GM23338 (cell line): ENCODE results near the gene SERPINI1. TPM values are rescaled to one million over a fixed set of nuclear protein-coding genes. Genes with fewer than 3 reads are reported as not detected.

ENCODE experiments used
- ATAC-seq: fragments of 200-7000 bp; cut with Tn5 transposase; 3 replicates; pipeline ENCODE4 v1.9.1; 2020
- DNase-seq: peaks from one replicate; pipeline ENCODE4 v3.0.0-alpha.2; 2015; ENCODE audit warnings: low spot score
- H2AFZ ChIP-seq: fragments of 200-600 bp; sonication (generic); 2 replicates; pipeline ENCODE4 v1.8.0; 2016; ENCODE audit warnings: antibody characterized with exemption, mild to moderate bottlenecking, moderate library complexity
- H3F3A ChIP-seq: fragments of 200-600 bp; sonication (generic); replicated peaks from 2 replicates; pipeline ENCODE4 v1.8.0; 2017; ENCODE audit warnings: antibody characterized with exemption, mixed run types, low read depth
- H3K27ac ChIP-seq: fragments of 200-600 bp; sonication (generic); 2 replicates; pipeline ENCODE4 v1.6.1; 2016; ENCODE audit warnings: low read depth
- H3K27me3 ChIP-seq: fragments of 200-600 bp; sonication (generic); 2 replicates; pipeline ENCODE4 v1.8.0; 2016; ENCODE audit warnings: mild to moderate bottlenecking, mixed run types, moderate library complexity; ENCODE audit not compliant: insufficient read depth
- H3K36me3 ChIP-seq: fragments of 200-600 bp; sonication (generic); 2 replicates; pipeline ENCODE4 v1.8.0; 2016; ENCODE audit warnings: mild to moderate bottlenecking; ENCODE audit not compliant: insufficient read depth
- H3K4me1 ChIP-seq: fragments of 200-600 bp; sonication (generic); 2 replicates; pipeline ENCODE4 v1.8.0; 2016; ENCODE audit warnings: mild to moderate bottlenecking, moderate library complexity; ENCODE audit not compliant: insufficient read depth
- H3K4me2 ChIP-seq: fragments of 200-600 bp; sonication (generic); 2 replicates; pipeline ENCODE4 v1.7.1; 2017; ENCODE audit warnings: mixed run types
- H3K4me3 ChIP-seq: fragments of 200-600 bp; sonication (generic); 2 replicates; pipeline ENCODE4 v1.6.1; 2016; ENCODE audit warnings: mixed run types
- H3K79me2 ChIP-seq: fragments of 200-600 bp; sonication (generic); replicated peaks from 2 replicates; pipeline ENCODE4 v1.8.0; 2017; ENCODE audit warnings: mild to moderate bottlenecking; ENCODE audit not compliant: insufficient read depth
- H3K9me2 ChIP-seq: fragments of 200-600 bp; sonication (generic); 2 replicates; pipeline ENCODE4 v1.8.0; 2017; ENCODE audit not compliant: insufficient read depth
- H4K20me1 ChIP-seq: fragments of 200-600 bp; sonication (generic); replicated peaks from 2 replicates; pipeline ENCODE4 v1.8.0; 2017; ENCODE audit warnings: mild to moderate bottlenecking; ENCODE audit not compliant: insufficient read depth
- H3K27ac Mint-ChIP-seq: 2 replicates; pipeline ENCODE4 v1.8.0; 2020; ENCODE audit warnings: inconsistent platforms, mild to moderate bottlenecking, moderate library complexity, mixed read lengths
- H3K27me3 Mint-ChIP-seq: 3 replicates; pipeline ENCODE4 v1.8.0; 2022; ENCODE audit warnings: low read depth, mild to moderate bottlenecking, moderate library complexity, mixed read lengths, inconsistent platforms; ENCODE audit not compliant: insufficient read depth, poor library complexity
- H3K36me3 Mint-ChIP-seq: 3 replicates; pipeline ENCODE4 v1.8.0; 2021; ENCODE audit warnings: low read depth, mild to moderate bottlenecking, inconsistent platforms, moderate library complexity, mixed read lengths
- H3K4me1 Mint-ChIP-seq: 3 replicates; pipeline ENCODE4 v1.8.0; 2020; ENCODE audit warnings: mild to moderate bottlenecking, inconsistent platforms, mixed read lengths
- H3K4me3 Mint-ChIP-seq: 3 replicates; pipeline ENCODE4 v1.8.0; 2021; ENCODE audit warnings: moderate library complexity, mild to moderate bottlenecking, inconsistent platforms, mixed read lengths
- H3K9me3 Mint-ChIP-seq: 3 replicates; pipeline ENCODE4 v1.8.0; 2020; ENCODE audit warnings: moderate library complexity, mild to moderate bottlenecking, inconsistent platforms, mixed read lengths
- CREB1 ChIP-seq: fragments of 250-450 bp; sonication (Bioruptor Pico); IDR thresholded peaks from 2 replicates; pipeline ENCODE4 v1.5.0; 2020; ENCODE audit warnings: low read depth, mild to moderate bottlenecking, moderate library complexity
- EZH2 ChIP-seq: fragments of 200-600 bp; sonication (generic); IDR thresholded peaks from one replicate; pipeline ENCODE4 v1.8.0; 2017; ENCODE audit warnings: antibody characterized with exemption, mild to moderate bottlenecking, low read depth; ENCODE audit not compliant: unreplicated experiment
- EZH2phosphoT487 ChIP-seq: fragments of 200-600 bp; sonication (generic); IDR thresholded peaks from one replicate; pipeline ENCODE4 v1.8.1; 2018; ENCODE audit warnings: antibody characterized with exemption; ENCODE audit not compliant: unreplicated experiment
- JUNB ChIP-seq: IDR thresholded peaks from one replicate; pipeline ENCODE4 v1.6.1; 2016; ENCODE audit warnings: antibody characterized with exemption; ENCODE audit not compliant: unreplicated experiment
- NANOG ChIP-seq: IDR thresholded peaks from 2 replicates; pipeline ENCODE4 v1.6.1; 2016; ENCODE audit warnings: antibody characterized with exemption, borderline replicate concordance
- ZNF462 ChIP-seq: fragments of 250-450 bp; sonication (Bioruptor Pico); IDR thresholded peaks from 2 replicates; pipeline ENCODE4 v1.5.0; 2020; ENCODE audit warnings: mild to moderate bottlenecking, moderate library complexity
- polyA plus RNA-seq: library from polyadenylated mRNA; unstranded; fragments of >200 nt; fragmentation: Nextera tagmentation; extraction: Ambion mirVana; gene quantifications from 2 replicates; pipeline ENCODE4 v1.2.1, GENCODE V29; 2016
- total RNA-seq: library from RNA; depleted of rRNA; stranded (reverse); fragments of >200 nt; shearing (Covaris generic); gene quantifications from 2 replicates; pipeline ENCODE4 v1.2.3, GENCODE V29; 2014
- TF ChIP-seq, protein P1 (sequence below), 2 experiments: fragments of 200-600 bp in 1 of 2; sonication (generic) in 1 of 2; conservative IDR thresholded peaks; 2 replicates each; pipeline versions ENCODE4 v1.5.1 to v1.6.1; 2016 to 2017; ENCODE audit warnings: antibody characterized with exemption in 2 of 2, low read depth in 2 of 2, mild to moderate bottlenecking in 2 of 2, moderate library complexity in 1 of 2

Gene SERPINI1
- total and polyA plus RNA-seq, 2 experiments from 2014 or later: 9.2 to 26.6 TPM

DNA sequence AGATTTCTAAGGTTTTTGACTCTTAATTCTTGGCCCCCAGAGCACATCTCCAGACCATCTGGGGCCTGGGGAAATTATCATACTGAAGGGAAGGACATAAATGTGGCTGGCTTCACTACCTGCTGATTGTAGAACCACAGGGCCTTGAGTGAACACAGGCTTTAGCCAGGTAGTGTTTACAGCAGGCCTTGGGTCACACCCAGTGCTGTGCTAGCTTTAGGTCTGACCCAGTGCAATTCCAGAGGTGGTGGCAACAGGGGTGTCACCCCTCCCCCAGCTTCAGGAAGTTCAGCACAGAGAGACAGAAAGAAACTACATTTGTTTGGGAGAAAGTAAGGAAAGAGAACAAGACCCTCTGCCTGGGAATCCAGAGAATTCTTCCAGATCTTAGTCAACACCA is 25.0 kb upstream of the SERPINI1 start (continued):
- TF ChIP-seq, protein P1, sequence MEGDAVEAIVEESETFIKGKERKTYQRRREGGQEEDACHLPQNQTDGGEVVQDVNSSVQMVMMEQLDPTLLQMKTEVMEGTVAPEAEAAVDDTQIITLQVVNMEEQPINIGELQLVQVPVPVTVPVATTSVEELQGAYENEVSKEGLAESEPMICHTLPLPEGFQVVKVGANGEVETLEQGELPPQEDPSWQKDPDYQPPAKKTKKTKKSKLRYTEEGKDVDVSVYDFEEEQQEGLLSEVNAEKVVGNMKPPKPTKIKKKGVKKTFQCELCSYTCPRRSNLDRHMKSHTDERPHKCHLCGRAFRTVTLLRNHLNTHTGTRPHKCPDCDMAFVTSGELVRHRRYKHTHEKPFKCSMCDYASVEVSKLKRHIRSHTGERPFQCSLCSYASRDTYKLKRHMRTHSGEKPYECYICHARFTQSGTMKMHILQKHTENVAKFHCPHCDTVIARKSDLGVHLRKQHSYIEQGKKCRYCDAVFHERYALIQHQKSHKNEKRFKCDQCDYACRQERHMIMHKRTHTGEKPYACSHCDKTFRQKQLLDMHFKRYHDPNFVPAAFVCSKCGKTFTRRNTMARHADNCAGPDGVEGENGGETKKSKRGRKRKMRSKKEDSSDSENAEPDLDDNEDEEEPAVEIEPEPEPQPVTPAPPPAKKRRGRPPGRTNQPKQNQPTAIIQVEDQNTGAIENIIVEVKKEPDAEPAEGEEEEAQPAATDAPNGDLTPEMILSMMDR (conservative IDR thresholded peaks at IDR 0.05; ENCODE audit: low read depth in 2 of 2): no peak
- TF ChIP-seq EZH2phosphoT487 (no peak), EZH2 (no peak), ZNF462 (CRISPR knock-in tag) (no peak), NANOG (no peak), JUNB (no peak)

DNA sequence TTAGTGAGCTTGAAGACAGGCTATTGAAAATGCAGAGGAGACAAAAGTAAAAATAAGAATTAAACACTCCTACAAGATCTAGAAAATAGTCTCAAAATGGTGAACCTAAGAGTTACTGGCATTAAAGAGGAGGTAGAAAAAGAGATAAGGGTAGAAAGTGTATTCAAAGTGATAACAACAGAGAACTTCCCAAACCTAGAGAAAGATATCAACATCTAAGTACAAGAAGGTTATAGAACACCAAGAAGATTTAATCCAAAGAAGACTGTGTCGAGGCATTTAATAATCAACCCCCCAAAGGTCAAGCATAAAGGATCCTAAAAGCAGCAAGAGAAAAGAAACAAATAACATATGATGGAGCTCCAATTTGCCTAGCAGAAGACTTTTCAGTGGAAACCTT is 24.1 kb upstream of the SERPINI1 start:
- no peak overlapping the region for H3K4me2 ChIP-seq
- H3K27me3 ChIP-seq: no peaks in the 10 kb centered on the region
- Mint-ChIP-seq H3K9me3 (no peaks in the 10 kb centered on the region), H3K27ac (peak overlapping the region; percentile 11; the same call in 1 of the 2 replicates), H3K36me3 (peaks cover 46% of the 10 kb centered on the region), H3K27me3 (no peaks in the 10 kb centered on the region), H3K4me1 (peaks cover 22% of the 10 kb centered on the region), H3K4me3 (no peak overlapping the region)
- no peaks in the 10 kb centered on the region; the same call in 1 of the 2 replicates for H4K20me1 ChIP-seq
- H3K4me1 ChIP-seq: no peaks in the 10 kb centered on the region
- DNase-seq (no peak), ATAC-seq (no peak)
- peaks cover 87% of the 10 kb centered on the region for H3K79me2 ChIP-seq
- no peaks in the 10 kb centered on the region for H3K36me3 ChIP-seq
- no peak overlapping the region for H2AFZ ChIP-seq
- H3K4me3 ChIP-seq: no peak overlapping the region
- peaks cover 7% of the 10 kb centered on the region; the same call in 1 of the 2 replicates for H3K9me2 ChIP-seq
- H3K27ac ChIP-seq: no peak overlapping the region
- no peaks in the 10 kb centered on the region for H3F3A ChIP-seq
- TF ChIP-seq CREB1 (CRISPR knock-in tag): no peak
- no peak for TF ChIP-seq JUNB
- no peak for TF ChIP-seq EZH2phosphoT487
- no peak for TF ChIP-seq ZNF462 (CRISPR knock-in tag)
- TF ChIP-seq EZH2: no peak
